H9 (cell line): ENCODE data around the gene DPT. TPM values are rescaled to one million over a fixed set of nuclear protein-coding genes. Genes with fewer than 3 reads are reported as not detected.

ENCODE experiments used
- DNase-seq: peaks from one replicate; pipeline ENCODE4 v3.0.0-alpha.2; 2017
- H2AFZ ChIP-seq: one replicate; pipeline ENCODE4 v1.6.1; 2013; ENCODE audit warnings: mild to moderate bottlenecking, low read length, control low read depth, moderate library complexity
- H2AK5ac ChIP-seq: 2 replicates; pipeline ENCODE4 v1.6.1; 2013; ENCODE audit warnings: low read length, control low read depth, mixed read lengths; ENCODE audit not compliant: insufficient read length
- H2BK120ac ChIP-seq: one replicate; pipeline ENCODE4 v1.6.1; 2013; ENCODE audit warnings: low read depth, mild to moderate bottlenecking, low read length, control low read depth, inconsistent platforms; ENCODE audit not compliant: poor library complexity, severe bottlenecking
- H2BK12ac ChIP-seq: 2 replicates; pipeline ENCODE4 v1.6.1; 2013; ENCODE audit warnings: low read length, control low read depth, mixed read lengths, low read depth; ENCODE audit not compliant: insufficient read length
- H2BK15ac ChIP-seq: 2 replicates; pipeline ENCODE4 v1.6.1; 2013; ENCODE audit warnings: low read depth, low read length, control low read depth
- H2BK20ac ChIP-seq: one replicate; pipeline ENCODE4 v1.6.1; 2013; ENCODE audit warnings: low read depth, mild to moderate bottlenecking, low read length, control low read depth, inconsistent platforms; ENCODE audit not compliant: poor library complexity, severe bottlenecking
- H2BK5ac ChIP-seq: 2 replicates; pipeline ENCODE4 v1.6.1; 2013; ENCODE audit warnings: low read length, control low read depth, mixed read lengths; ENCODE audit not compliant: insufficient read length
- H3K14ac ChIP-seq: 2 replicates; pipeline ENCODE4 v1.6.1; 2013; ENCODE audit warnings: low read length, control low read depth; ENCODE audit not compliant: insufficient read depth
- H3K18ac ChIP-seq: 2 replicates; pipeline ENCODE4 v1.6.1; 2013; ENCODE audit warnings: low read depth, mild to moderate bottlenecking, mixed read lengths, low read length, control low read depth; ENCODE audit not compliant: insufficient read length
- H3K23ac ChIP-seq: 2 replicates; pipeline ENCODE4 v1.6.1; 2013; ENCODE audit warnings: low read length, control low read depth, mixed read lengths, low read depth; ENCODE audit not compliant: insufficient read length
- H3K23me2 ChIP-seq: 2 replicates; pipeline ENCODE4 v1.6.1; 2013; ENCODE audit warnings: low read depth, mild to moderate bottlenecking, mixed read lengths, low read length, control low read depth; ENCODE audit not compliant: insufficient read length, poor library complexity, severe bottlenecking
- H3K27ac ChIP-seq: 2 replicates; pipeline ENCODE4 v1.5.1; 2013; ENCODE audit warnings: low read length, control low read depth, mixed read lengths, low read depth; ENCODE audit not compliant: insufficient read length
- H3K27me3 ChIP-seq: 2 replicates; pipeline ENCODE4 v1.6.1; 2013; ENCODE audit warnings: low read length, control low read depth, inconsistent platforms; ENCODE audit not compliant: insufficient read depth
- H3K4ac ChIP-seq: 2 replicates; pipeline ENCODE4 v1.6.1; 2013; ENCODE audit warnings: low read depth, mild to moderate bottlenecking, control low read depth, inconsistent platforms, low read length, moderate library complexity
- H3K4me1 ChIP-seq: 2 replicates; pipeline ENCODE4 v1.6.1; 2013; ENCODE audit warnings: low read length, control low read depth, inconsistent platforms; ENCODE audit not compliant: insufficient read depth
- H3K4me2 ChIP-seq: 2 replicates; pipeline ENCODE4 v1.6.1; 2013; ENCODE audit warnings: low read length, control low read depth, mixed read lengths; ENCODE audit not compliant: insufficient read length, insufficient read depth
- H3K56ac ChIP-seq: 2 replicates; pipeline ENCODE4 v1.6.1; 2013; ENCODE audit warnings: low read depth, mild to moderate bottlenecking, mixed read lengths, low read length, control low read depth; ENCODE audit not compliant: insufficient read length
- H3K79me1 ChIP-seq: 2 replicates; pipeline ENCODE4 v1.6.1; 2013; ENCODE audit warnings: low read depth, mild to moderate bottlenecking, moderate library complexity, low read length, control low read depth, inconsistent platforms; ENCODE audit not compliant: insufficient read depth, poor library complexity, severe bottlenecking
- H3K79me2 ChIP-seq: 2 replicates; pipeline ENCODE4 v1.6.1; 2013; ENCODE audit warnings: low read length, control low read depth, inconsistent platforms; ENCODE audit not compliant: insufficient read depth
- H3K9ac ChIP-seq: 2 replicates; pipeline ENCODE4 v1.6.1; 2013; ENCODE audit warnings: low read length, control low read depth, mixed read lengths; ENCODE audit not compliant: insufficient read length; ENCODE audit errors: extremely low read depth
- H3K9me3 ChIP-seq: one replicate; pipeline ENCODE4 v1.6.1; 2013; ENCODE audit warnings: low read depth, low read length, inconsistent platforms; ENCODE audit not compliant: control insufficient read depth
- H3T11ph ChIP-seq: one replicate; pipeline ENCODE4 v1.6.1; 2013; ENCODE audit warnings: mild to moderate bottlenecking, low read length, control low read depth, inconsistent platforms
- H4K20me1 ChIP-seq: one replicate; pipeline ENCODE4 v1.6.1; 2013; ENCODE audit not compliant: control insufficient read depth, insufficient read length, insufficient read depth
- H4K5ac ChIP-seq: 2 replicates; pipeline ENCODE4 v1.6.1; 2013; ENCODE audit warnings: low read depth, mild to moderate bottlenecking, mixed read lengths, low read length, control low read depth; ENCODE audit not compliant: insufficient read length
- H4K8ac ChIP-seq: replicated peaks from 2 replicates; pipeline ENCODE4 v1.6.1; 2013; ENCODE audit warnings: low read length, control low read depth, mixed read lengths, low read depth; ENCODE audit not compliant: insufficient read length
- H4K91ac ChIP-seq: 2 replicates; pipeline ENCODE4 v1.6.1; 2013; ENCODE audit warnings: low read depth, mild to moderate bottlenecking, moderate library complexity, mixed read lengths, low read length, control low read depth; ENCODE audit not compliant: insufficient read length
- H3K27ac Mint-ChIP-seq, 3 experiments: 2 replicates in 2 of 3; 3 replicates in 1 of 3; pipeline ENCODE4 v1.8.0; 2020 to 2021; ENCODE audit warnings: mixed read lengths in 3 of 3, mild to moderate bottlenecking in 1 of 3, moderate library complexity in 1 of 3
- H3K27me3 Mint-ChIP-seq: 2 replicates; pipeline ENCODE4 v1.8.0; 2021; ENCODE audit warnings: low read depth, mild to moderate bottlenecking, moderate library complexity, mixed read lengths
- H3K36me3 Mint-ChIP-seq, 3 experiments: 2 replicates in 2 of 3; 3 replicates in 1 of 3; pipeline ENCODE4 v1.8.0; 2020 to 2021; ENCODE audit warnings: low read depth in 3 of 3, mixed read lengths in 3 of 3; ENCODE audit not compliant: insufficient read depth in 1 of 3
- H3K4me1 Mint-ChIP-seq, 2 experiments: 2 replicates each; pipeline ENCODE4 v1.8.0; 2020; ENCODE audit warnings: mixed read lengths in 2 of 2
- H3K4me3 Mint-ChIP-seq, 2 experiments: 2 replicates in 1 of 2; 3 replicates in 1 of 2; pipeline ENCODE4 v1.8.0; 2020 to 2021; ENCODE audit warnings: mild to moderate bottlenecking in 2 of 2, mixed read lengths in 2 of 2, moderate library complexity in 1 of 2
- H3K9me3 Mint-ChIP-seq, 2 experiments: 2 replicates in 1 of 2; 3 replicates in 1 of 2; pipeline ENCODE4 v1.8.0; 2020; ENCODE audit warnings: mild to moderate bottlenecking in 2 of 2, mixed read lengths in 2 of 2, moderate library complexity in 1 of 2
- CTCF ChIP-seq: fragments of 200-600 bp; sonication (generic); conservative IDR thresholded peaks from 3 replicates; pipeline ENCODE4 v1.8.0; 2021; ENCODE audit warnings: antibody characterized with exemption, mild to moderate bottlenecking
- WGBS: extraction: QIAGEN DNeasy Blood & Tissue Kit; methylation state at CpG from one replicate; pipeline ENCODE4 v1.1.7; 2013; ENCODE audit warnings: missing lambda C conversion rate, low lambda C conversion rate, mixed read lengths; ENCODE audit not compliant: insufficient read length; ENCODE audit errors: extremely low coverage; 5-methylcytosine and 5-hydroxymethylcytosine counted together
- total RNA-seq: library from RNA; stranded (reverse); gene quantifications from 2 replicates; pipeline ENCODE4 v1.2.1, GENCODE V29; 2021

Gene DPT
- total RNA-seq, 1 experiment from 2014 or later = not detected

- H3T11ph ChIP-seq = no peak overlapping the region
- no peak for DNase-seq
- H2BK15ac ChIP-seq = no peak overlapping the region
- no peaks in the 10 kb centered on the region for H3K4me1 ChIP-seq
- no peak overlapping the region for H3K18ac ChIP-seq
- H2BK120ac ChIP-seq = no peak overlapping the region
- no CpG with 5 or more reads among the region's 2 CpGs for WGBS
- no peak overlapping the region for H2AK5ac ChIP-seq
- TF ChIP-seq CTCF = no peak
- H4K91ac ChIP-seq = no peak overlapping the region
- H2BK20ac ChIP-seq = no peak overlapping the region
- no peak overlapping the region for H3K27ac ChIP-seq
- no peak overlapping the region for H2AFZ ChIP-seq
- no peak overlapping the region for H3K4me3 Mint-ChIP-seq
- no peak overlapping the region; a peak in 1 of 7 replicates for H3K27ac Mint-ChIP-seq
- H3K27me3 ChIP-seq = no peaks in the 10 kb centered on the region; the same call in 1 of the 2 replicates
- H3K9me3 ChIP-seq = no peaks in the 10 kb centered on the region
- H2BK12ac ChIP-seq = no peak overlapping the region
- no peak overlapping the region for H3K4me2 ChIP-seq
- H3K4me1 Mint-ChIP-seq = no peaks in the 10 kb centered on the region
- H2BK5ac ChIP-seq = no peak overlapping the region
- no peaks in the 10 kb centered on the region for H3K27me3 Mint-ChIP-seq
- no peaks in the 10 kb centered on the region for H3K23me2 ChIP-seq
- no peaks in the 10 kb centered on the region; a peak in 1 of 5 replicates for H3K9me3 Mint-ChIP-seq
- no peak overlapping the region for H4K8ac ChIP-seq
- H3K36me3 Mint-ChIP-seq = no peaks in the 10 kb centered on the region
- H3K56ac ChIP-seq = no peak overlapping the region
- no peaks in the 10 kb centered on the region for H3K79me2 ChIP-seq
- H4K20me1 ChIP-seq = no peaks in the 10 kb centered on the region
- H3K4ac ChIP-seq = no peak overlapping the region
- H4K5ac ChIP-seq = no peak overlapping the region
- no peaks in the 10 kb centered on the region for H3K79me1 ChIP-seq
- no peak overlapping the region for H3K14ac ChIP-seq
- no peak overlapping the region for H3K9ac ChIP-seq
- H3K23ac ChIP-seq = no peak overlapping the region
These were observed 2.3 kb downstream of the DPT start for GRCh38 chr1:168726719-168727118.
